H9 (cell line): ENCODE results near the gene HAL. TPM values are rescaled to one million over a fixed set of nuclear protein-coding genes. Genes with fewer than 3 reads are reported as not detected.

Experiments
- DNase-seq: peaks from one replicate; pipeline ENCODE4 v3.0.0-alpha.2; 2017
- H2AFZ ChIP-seq: one replicate; pipeline ENCODE4 v1.6.1; 2013; ENCODE audit warnings: mild to moderate bottlenecking, low read length, control low read depth, moderate library complexity
- H2AK5ac ChIP-seq: 2 replicates; pipeline ENCODE4 v1.6.1; 2013; ENCODE audit warnings: low read length, control low read depth, mixed read lengths; ENCODE audit not compliant: insufficient read length
- H2BK120ac ChIP-seq: one replicate; pipeline ENCODE4 v1.6.1; 2013; ENCODE audit warnings: low read depth, mild to moderate bottlenecking, low read length, control low read depth, inconsistent platforms; ENCODE audit not compliant: poor library complexity, severe bottlenecking
- H2BK12ac ChIP-seq: 2 replicates; pipeline ENCODE4 v1.6.1; 2013; ENCODE audit warnings: low read length, control low read depth, mixed read lengths, low read depth; ENCODE audit not compliant: insufficient read length
- H2BK15ac ChIP-seq: 2 replicates; pipeline ENCODE4 v1.6.1; 2013; ENCODE audit warnings: low read depth, low read length, control low read depth
- H2BK20ac ChIP-seq: one replicate; pipeline ENCODE4 v1.6.1; 2013; ENCODE audit warnings: low read depth, mild to moderate bottlenecking, low read length, control low read depth, inconsistent platforms; ENCODE audit not compliant: poor library complexity, severe bottlenecking
- H2BK5ac ChIP-seq: 2 replicates; pipeline ENCODE4 v1.6.1; 2013; ENCODE audit warnings: low read length, control low read depth, mixed read lengths; ENCODE audit not compliant: insufficient read length
- H3K14ac ChIP-seq: 2 replicates; pipeline ENCODE4 v1.6.1; 2013; ENCODE audit warnings: low read length, control low read depth; ENCODE audit not compliant: insufficient read depth
- H3K18ac ChIP-seq: 2 replicates; pipeline ENCODE4 v1.6.1; 2013; ENCODE audit warnings: low read depth, mild to moderate bottlenecking, mixed read lengths, low read length, control low read depth; ENCODE audit not compliant: insufficient read length
- H3K23ac ChIP-seq: 2 replicates; pipeline ENCODE4 v1.6.1; 2013; ENCODE audit warnings: low read length, control low read depth, mixed read lengths, low read depth; ENCODE audit not compliant: insufficient read length
- H3K23me2 ChIP-seq: 2 replicates; pipeline ENCODE4 v1.6.1; 2013; ENCODE audit warnings: low read depth, mild to moderate bottlenecking, mixed read lengths, low read length, control low read depth; ENCODE audit not compliant: insufficient read length, poor library complexity, severe bottlenecking
- H3K27ac ChIP-seq: 2 replicates; pipeline ENCODE4 v1.5.1; 2013; ENCODE audit warnings: low read length, control low read depth, mixed read lengths, low read depth; ENCODE audit not compliant: insufficient read length
- H3K27me3 ChIP-seq: 2 replicates; pipeline ENCODE4 v1.6.1; 2013; ENCODE audit warnings: low read length, control low read depth, inconsistent platforms; ENCODE audit not compliant: insufficient read depth
- H3K4ac ChIP-seq: 2 replicates; pipeline ENCODE4 v1.6.1; 2013; ENCODE audit warnings: low read depth, mild to moderate bottlenecking, control low read depth, inconsistent platforms, low read length, moderate library complexity
- H3K4me1 ChIP-seq: 2 replicates; pipeline ENCODE4 v1.6.1; 2013; ENCODE audit warnings: low read length, control low read depth, inconsistent platforms; ENCODE audit not compliant: insufficient read depth
- H3K4me2 ChIP-seq: 2 replicates; pipeline ENCODE4 v1.6.1; 2013; ENCODE audit warnings: low read length, control low read depth, mixed read lengths; ENCODE audit not compliant: insufficient read length, insufficient read depth
- H3K56ac ChIP-seq: 2 replicates; pipeline ENCODE4 v1.6.1; 2013; ENCODE audit warnings: low read depth, mild to moderate bottlenecking, mixed read lengths, low read length, control low read depth; ENCODE audit not compliant: insufficient read length
- H3K79me1 ChIP-seq: 2 replicates; pipeline ENCODE4 v1.6.1; 2013; ENCODE audit warnings: low read depth, mild to moderate bottlenecking, moderate library complexity, low read length, control low read depth, inconsistent platforms; ENCODE audit not compliant: insufficient read depth, poor library complexity, severe bottlenecking
- H3K79me2 ChIP-seq: 2 replicates; pipeline ENCODE4 v1.6.1; 2013; ENCODE audit warnings: low read length, control low read depth, inconsistent platforms; ENCODE audit not compliant: insufficient read depth
- H3K9ac ChIP-seq: 2 replicates; pipeline ENCODE4 v1.6.1; 2013; ENCODE audit warnings: low read length, control low read depth, mixed read lengths; ENCODE audit not compliant: insufficient read length; ENCODE audit errors: extremely low read depth
- H3K9me3 ChIP-seq: one replicate; pipeline ENCODE4 v1.6.1; 2013; ENCODE audit warnings: low read depth, low read length, inconsistent platforms; ENCODE audit not compliant: control insufficient read depth
- H3T11ph ChIP-seq: one replicate; pipeline ENCODE4 v1.6.1; 2013; ENCODE audit warnings: mild to moderate bottlenecking, low read length, control low read depth, inconsistent platforms
- H4K20me1 ChIP-seq: one replicate; pipeline ENCODE4 v1.6.1; 2013; ENCODE audit not compliant: control insufficient read depth, insufficient read length, insufficient read depth
- H4K5ac ChIP-seq: 2 replicates; pipeline ENCODE4 v1.6.1; 2013; ENCODE audit warnings: low read depth, mild to moderate bottlenecking, mixed read lengths, low read length, control low read depth; ENCODE audit not compliant: insufficient read length
- H4K8ac ChIP-seq: replicated peaks from 2 replicates; pipeline ENCODE4 v1.6.1; 2013; ENCODE audit warnings: low read length, control low read depth, mixed read lengths, low read depth; ENCODE audit not compliant: insufficient read length
- H4K91ac ChIP-seq: 2 replicates; pipeline ENCODE4 v1.6.1; 2013; ENCODE audit warnings: low read depth, mild to moderate bottlenecking, moderate library complexity, mixed read lengths, low read length, control low read depth; ENCODE audit not compliant: insufficient read length
- H3K27ac Mint-ChIP-seq, 3 experiments: 2 replicates in 2 of 3; 3 replicates in 1 of 3; pipeline ENCODE4 v1.8.0; 2020 to 2021; ENCODE audit warnings: mixed read lengths in 3 of 3, mild to moderate bottlenecking in 1 of 3, moderate library complexity in 1 of 3
- H3K27me3 Mint-ChIP-seq: 2 replicates; pipeline ENCODE4 v1.8.0; 2021; ENCODE audit warnings: low read depth, mild to moderate bottlenecking, moderate library complexity, mixed read lengths
- H3K36me3 Mint-ChIP-seq, 3 experiments: 2 replicates in 2 of 3; 3 replicates in 1 of 3; pipeline ENCODE4 v1.8.0; 2020 to 2021; ENCODE audit warnings: low read depth in 3 of 3, mixed read lengths in 3 of 3; ENCODE audit not compliant: insufficient read depth in 1 of 3
- H3K4me1 Mint-ChIP-seq, 2 experiments: 2 replicates each; pipeline ENCODE4 v1.8.0; 2020; ENCODE audit warnings: mixed read lengths in 2 of 2
- H3K4me3 Mint-ChIP-seq, 2 experiments: 2 replicates in 1 of 2; 3 replicates in 1 of 2; pipeline ENCODE4 v1.8.0; 2020 to 2021; ENCODE audit warnings: mild to moderate bottlenecking in 2 of 2, mixed read lengths in 2 of 2, moderate library complexity in 1 of 2
- H3K9me3 Mint-ChIP-seq, 2 experiments: 2 replicates in 1 of 2; 3 replicates in 1 of 2; pipeline ENCODE4 v1.8.0; 2020; ENCODE audit warnings: mild to moderate bottlenecking in 2 of 2, mixed read lengths in 2 of 2, moderate library complexity in 1 of 2
- CTCF ChIP-seq: fragments of 200-600 bp; sonication (generic); conservative IDR thresholded peaks from 3 replicates; pipeline ENCODE4 v1.8.0; 2021; ENCODE audit warnings: antibody characterized with exemption, mild to moderate bottlenecking
- WGBS: extraction: QIAGEN DNeasy Blood & Tissue Kit; methylation state at CpG from one replicate; pipeline ENCODE4 v1.1.7; 2013; ENCODE audit warnings: missing lambda C conversion rate, low lambda C conversion rate, mixed read lengths; ENCODE audit not compliant: insufficient read length; ENCODE audit errors: extremely low coverage; 5-methylcytosine and 5-hydroxymethylcytosine counted together
- total RNA-seq: library from RNA; stranded (reverse); gene quantifications from 2 replicates; pipeline ENCODE4 v1.2.1, GENCODE V29; 2021

HAL gene
- total RNA-seq, 1 experiment from 2014 or later, result 0.35 TPM

- no peaks in the 10 kb centered on the region for H3K4me1 ChIP-seq
- Mint-ChIP-seq H3K27me3 (no peaks in the 10 kb centered on the region), H3K36me3 (no peaks in the 10 kb centered on the region), H3K27ac (no peak overlapping the region), H3K4me3 (no peak overlapping the region), H3K4me1 (no peaks in the 10 kb centered on the region), H3K9me3 (no peaks in the 10 kb centered on the region)
- no peak overlapping the region for H3K9ac ChIP-seq
- H3K56ac ChIP-seq, result no peak overlapping the region
- H2BK120ac ChIP-seq, result no peak overlapping the region
- no peak overlapping the region for H2BK5ac ChIP-seq
- H2AFZ ChIP-seq, result no peak overlapping the region
- no peak overlapping the region for H2BK20ac ChIP-seq
- no peak overlapping the region for H2AK5ac ChIP-seq
- H3K23ac ChIP-seq, result no peak overlapping the region
- no peaks in the 10 kb centered on the region for H4K20me1 ChIP-seq
- no peak for DNase-seq
- H3K4me2 ChIP-seq, result no peak overlapping the region
- H3T11ph ChIP-seq, result no peak overlapping the region
- H3K23me2 ChIP-seq, result no peaks in the 10 kb centered on the region
- no peak overlapping the region for H3K4ac ChIP-seq
- H3K27me3 ChIP-seq, result no peaks in the 10 kb centered on the region
- no CpG with 5 or more reads among the region's 1 CpG for WGBS
- no peak overlapping the region for H2BK15ac ChIP-seq
- H3K79me2 ChIP-seq, result no peaks in the 10 kb centered on the region
- H3K27ac ChIP-seq, result no peak overlapping the region
- no peaks in the 10 kb centered on the region for H3K9me3 ChIP-seq
- H3K79me1 ChIP-seq, result no peaks in the 10 kb centered on the region
- H4K5ac ChIP-seq, result no peak overlapping the region
- H3K18ac ChIP-seq, result no peak overlapping the region
- no peak overlapping the region for H2BK12ac ChIP-seq
- peak; percentile 13; the same call in 1 of the 3 replicates for TF ChIP-seq CTCF
- no peak overlapping the region for H3K14ac ChIP-seq
- no peak overlapping the region for H4K8ac ChIP-seq
- no peak overlapping the region for H4K91ac ChIP-seq
These were observed 45.0 kb upstream of the HAL start for GRCh38 chr12:96041181-96041580.
